HG02588 (cell line): ENCODE results near the gene PASK.

Experiments used
- ATAC-seq: cut with Tn5 transposase; IDR thresholded peaks from one replicate; pipeline ENCODE4 v1.9.1; 2021; ENCODE audit warnings: mild to moderate bottlenecking, moderate library complexity; ENCODE audit not compliant: unreplicated experiment

PASK gene

GRCh38 chr2:241128266-241128665 is 21.0 kb downstream of the PASK start:
- ATAC-seq = no peak

GRCh38 chr2:241126771-241127202 is 22.5 kb downstream of the PASK start:
- ATAC-seq = no peak

GRCh38 chr2:241126201-241126611 is 23.1 kb downstream of the PASK start:
- ATAC-seq = no peak

GRCh38 chr2:241125626-241126025 is 23.6 kb downstream of the PASK start:
- ATAC-seq = no peak

GRCh38 chr2:241123816-241124536 is 25.3 kb downstream of the PASK start:
- ATAC-seq = no peak

GRCh38 chr2:241122376-241123002 is 26.8 kb downstream of the PASK start:
- ATAC-seq = no peak

- ATAC-seq = no peak
Observed at GRCh38 chr2:241121008-241121407, 28.3 kb downstream of the PASK start.

GRCh38 chr2:241120440-241120839 is 28.8 kb downstream of the PASK start:
- no peak for ATAC-seq

- ATAC-seq = no peak
Observed at GRCh38 chr2:241118737-241119505, 30.4 kb downstream of the PASK start.

- no peak for ATAC-seq
Observed at GRCh38 chr2:241116606-241117560, 32.4 kb downstream of the PASK start.

- ATAC-seq = no peak
Observed at GRCh38 chr2:241115361-241115760, 33.9 kb downstream of the PASK start.

GRCh38 chr2:241114836-241115235 is 34.4 kb downstream of the PASK start:
- ATAC-seq = no peak

- no peak for ATAC-seq
Observed at GRCh38 chr2:241112592-241112991, 36.7 kb downstream of the PASK start.

GRCh38 chr2:241112046-241112445 is 37.2 kb downstream of the PASK start:
- no peak for ATAC-seq

- peak; percentile 27 for ATAC-seq
Observed at GRCh38 chr2:241111440-241111805, 37.8 kb downstream of the PASK start.

- ATAC-seq = peak; percentile 37
Observed at GRCh38 chr2:241110607-241111439, 38.4 kb downstream of the PASK start.

GRCh38 chr2:241110089-241110606 is 39.1 kb downstream of the PASK start:
- ATAC-seq = no peak

GRCh38 chr2:241109210-241110088 is 39.8 kb downstream of the PASK start:
- ATAC-seq = no peak
